Right cardiac atrium (tissue), 5 donors: Measurements from ENCODE around the gene HOXC11. TPM values are rescaled to one million over a fixed set of nuclear protein-coding genes. Genes with fewer than 3 reads are reported as not detected.

ENCODE experiments used
- ATAC-seq, 2 donors: fragments of 200-7000 bp; cut with Tn5 transposase; one replicate each; pipeline versions ENCODE4 v1.8.0 to v1.9.1; 2020; ENCODE audit warnings: moderate library complexity in 2 of 2, mild to moderate bottlenecking in 1 of 2
- DNase-seq, 3 donors: peaks; one replicate each; pipeline ENCODE4 v3.0.0-alpha.2; 2020
- H3K27ac ChIP-seq: one replicate; pipeline ENCODE4 v1.5.1; 2013; ENCODE audit warnings: mild to moderate bottlenecking, low read length, control low read depth, moderate library complexity
- H3K27me3 ChIP-seq: one replicate; pipeline ENCODE4 v1.6.1; 2013; ENCODE audit not compliant: control insufficient read depth, insufficient read depth
- H3K4me1 ChIP-seq: one replicate; pipeline ENCODE4 v1.6.1; 2013; ENCODE audit warnings: low read length; ENCODE audit not compliant: control insufficient read depth, insufficient read depth
- H3K4me3 ChIP-seq: one replicate; pipeline ENCODE4 v1.5.1; 2013; ENCODE audit warnings: low read length, control low read depth
- H3K9me3 ChIP-seq: one replicate; pipeline ENCODE4 v1.6.1; 2013; ENCODE audit warnings: low read length; ENCODE audit not compliant: control insufficient read depth
- WGBS: extraction: QIAGEN DNeasy Blood & Tissue Kit; methylation state at CpG from one replicate; pipeline ENCODE4 v1.1.7; 2013; 5-methylcytosine and 5-hydroxymethylcytosine counted together
- intact Hi-C, 4 donors: fragments of 100-400 bp; cut with DNase I; formaldehyde crosslinking; loops; one replicate each; pipeline versions ENCODE4 v1.11.0 to v1.14.0; 2022 to 2023
- polyA plus RNA-seq: library from polyadenylated mRNA; stranded (reverse); fragments of 200-250 nt; gene quantifications from one replicate; pipeline ENCODE4 v1.2.3, GENCODE V29; 2013
- total RNA-seq, 4 donors: library from RNA; stranded (reverse); fragmentation: NEBNext Ultra II Directional; extraction: Animal tissue kit (Norgen Biotek cat#: 25700); gene quantifications; one replicate each; pipeline ENCODE4 v1.2.1, GENCODE V29; 2021
- donor health status: healthy with polysubstance abuse.
- donor health status: DM: no; HTN: yes; CAD: no.
- donor health status: DM: no; HTN: no; CAD: no.
- donor health status: DM: no; HTN: yes; CAD: no; lungs with severe emphysema.
- donor health status: DM: yes; HTN: yes; CAD: no.

The HOXC11 gene
- total and polyA plus RNA-seq, 5 donors, result not detected

DNA sequence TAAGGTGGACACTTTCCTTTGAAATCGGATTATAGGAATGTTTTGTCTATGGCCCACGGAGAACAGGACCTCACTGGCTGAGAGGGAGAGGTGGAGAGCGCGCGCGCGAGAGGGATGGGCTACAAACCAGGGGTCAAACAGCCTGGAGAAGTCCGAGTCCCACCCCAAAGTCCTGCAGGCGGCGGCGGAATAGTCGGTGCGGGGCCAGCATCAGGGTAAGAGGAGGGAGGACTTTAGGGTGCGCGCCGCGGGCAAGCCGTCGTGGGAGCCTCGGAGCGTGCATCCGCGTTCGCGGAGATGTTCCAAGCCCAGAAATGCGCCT is 32.6 kb downstream of the HOXC11 start:
- H3K4me3 ChIP-seq, result no peak overlapping the region
- no peak overlapping the region for H3K27ac ChIP-seq
- no peak for ATAC-seq
- intact Hi-C loops, result loop anchor here in 1 of 4 donors (5.0 kb wide), 1 partner anchor 197 kb away; no protein-coding TSS in a partner anchor
- no peaks in the 10 kb centered on the region for H3K27me3 ChIP-seq
- H3K9me3 ChIP-seq, result no peaks in the 10 kb centered on the region
- WGBS, result 9% methylated on average over 26 of the region's 26 CpGs
- peaks cover 2% of the 10 kb centered on the region for H3K4me1 ChIP-seq
- DNase-seq, result no peak

GRCh38 chr12:54005853-54006558 is 33.1 kb downstream of the HOXC11 start:
- Histone ChIP-seq H3K4me1 (peaks cover 2% of the 10 kb centered on the region), H3K4me3 (peak overlapping the region; percentile 50), H3K9me3 (no peaks in the 10 kb centered on the region), H3K27me3 (no peaks in the 10 kb centered on the region), H3K27ac (no peak overlapping the region)
- ATAC-seq (peak; percentile 86 to 91), DNase-seq (peak; percentile 83 to 95 (median 94))
- intact Hi-C loops, result loop anchor here in 3 of 4 donors (2.0 to 5.0 kb wide), 2 partner anchors 195 to 196 kb away; no protein-coding TSS in a partner anchor
- WGBS, result 8% methylated on average over 39 of the region's 39 CpGs

- 28% methylated on average over 22 of the region's 22 CpGs for WGBS
- ATAC-seq (no peak), DNase-seq (no peak)
- Histone ChIP-seq H3K27me3 (no peaks in the 10 kb centered on the region), H3K4me3 (peak overlapping the region; percentile 50), H3K4me1 (peaks cover 2% of the 10 kb centered on the region), H3K27ac (no peak overlapping the region), H3K9me3 (no peaks in the 10 kb centered on the region)
- intact Hi-C loops, result loop anchor here in 3 of 4 donors (2.0 to 5.0 kb wide), 2 partner anchors 194 to 196 kb away; no protein-coding TSS in a partner anchor
Observed at GRCh38 chr12:54006559-54007220, 33.8 kb downstream of the HOXC11 start.

- intact Hi-C loops, result loop anchor here (2.0 to 5.0 kb wide), 2 partner anchors 193 to 195 kb away; no protein-coding TSS in a partner anchor
- peaks cover 2% of the 10 kb centered on the region for H3K4me1 ChIP-seq
- no peak for DNase-seq
- no peak overlapping the region for H3K4me3 ChIP-seq
- no peak overlapping the region for H3K27ac ChIP-seq
- ATAC-seq, result no peak
- 50% methylated on average over 2 of the region's 2 CpGs for WGBS
- no peaks in the 10 kb centered on the region for H3K9me3 ChIP-seq
- no peaks in the 10 kb centered on the region for H3K27me3 ChIP-seq
Observed at GRCh38 chr12:54007538-54008259, 34.8 kb downstream of the HOXC11 start.

DNA sequence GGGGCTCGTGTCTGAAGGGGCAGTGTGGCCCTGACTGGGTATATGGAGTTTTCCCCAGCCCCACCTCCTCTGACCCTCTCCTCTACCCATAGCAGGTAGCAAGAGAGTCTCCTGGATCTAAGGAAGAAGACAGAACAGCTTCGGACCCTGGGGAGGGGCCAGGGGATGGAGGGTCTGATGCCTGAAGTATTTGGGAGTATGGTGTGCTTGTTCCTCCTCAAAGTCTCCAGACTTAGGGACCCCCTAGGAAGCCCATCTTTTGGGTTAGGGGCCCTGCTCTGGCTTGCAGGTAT is 35.3 kb downstream of the HOXC11 start:
- intact Hi-C loops, result loop anchor here in 2 of 4 donors (2.0 to 5.0 kb wide), 2 partner anchors 193 to 194 kb away; no protein-coding TSS in a partner anchor
- DNase-seq, result no peak
- WGBS, result 18% methylated on average over 2 of the region's 2 CpGs

GRCh38 chr12:54009171-54010052 is 36.5 kb downstream of the HOXC11 start:
- no peaks in the 10 kb centered on the region for H3K9me3 ChIP-seq
- peaks cover 2% of the 10 kb centered on the region for H3K4me1 ChIP-seq
- 3% methylated on average over 51 of the region's 51 CpGs for WGBS
- no peaks in the 10 kb centered on the region for H3K27me3 ChIP-seq
- H3K4me3 ChIP-seq, result peak overlapping the region; percentile 36
- no peak overlapping the region for H3K27ac ChIP-seq
- ATAC-seq, result no peak
- DNase-seq, result peak in 1 of 3 donors; percentile 63
- intact Hi-C loops, result loop anchor here in 2 of 4 donors (2.0 to 10.0 kb wide), 3 partner anchors 191 to 355 kb away; partner anchors contain the start of gene GPR84 (in 1 of the 2)

More for the DNA sequence above, 35.3 kb downstream of the HOXC11 start:
- Histone ChIP-seq H3K4me3 (no peak overlapping the region), H3K9me3 (no peaks in the 10 kb centered on the region), H3K27ac (no peak overlapping the region), H3K27me3 (no peaks in the 10 kb centered on the region), H3K4me1 (peaks cover 2% of the 10 kb centered on the region)
- ATAC-seq, result no peak

DNA sequence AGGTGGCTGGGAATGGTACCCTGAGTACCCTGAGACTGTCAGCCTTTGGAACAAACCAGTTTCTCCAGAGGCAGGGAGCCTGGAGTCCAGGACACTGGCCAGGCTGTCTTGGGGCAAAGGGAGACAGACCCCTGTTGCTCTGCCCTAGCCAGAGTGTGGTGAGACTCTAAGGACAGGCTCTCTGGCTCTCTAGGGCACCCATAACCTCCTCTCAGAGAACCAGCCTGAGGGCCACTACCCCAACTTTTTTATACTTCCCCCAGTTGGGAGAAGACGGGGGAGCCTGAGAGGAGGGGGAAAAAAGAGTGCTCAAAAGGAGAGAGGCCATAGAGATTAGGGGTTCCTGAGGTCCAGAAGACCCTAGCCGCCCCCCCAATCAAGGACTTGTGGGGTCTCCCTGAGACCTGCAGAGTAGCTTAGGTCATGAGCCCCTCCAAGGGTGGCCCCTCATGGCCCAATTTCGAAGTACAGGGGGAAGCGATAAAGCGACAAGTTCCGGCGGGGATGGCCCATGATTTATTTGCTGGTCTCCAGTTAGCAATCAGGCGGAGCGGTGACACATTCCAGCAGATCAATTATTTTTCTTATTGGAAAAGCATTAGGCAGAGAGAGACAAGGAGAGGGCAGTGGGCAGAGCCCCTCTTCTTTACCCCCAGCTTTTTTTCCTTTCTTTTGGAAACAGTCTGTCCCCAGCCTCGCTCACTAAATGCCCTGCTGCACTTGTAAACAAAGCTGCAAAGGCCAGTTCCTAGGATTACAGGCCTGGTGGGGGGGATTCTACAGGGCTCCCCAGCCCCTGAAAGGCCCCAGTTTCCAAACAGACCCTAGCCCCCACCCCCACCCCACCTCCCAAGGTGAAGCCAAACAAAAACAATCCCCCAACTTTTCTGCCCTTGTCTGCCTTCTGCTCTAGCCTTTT is 37.4 kb downstream of the HOXC11 start:
- Histone ChIP-seq H3K9me3 (no peaks in the 10 kb centered on the region), H3K27me3 (no peaks in the 10 kb centered on the region), H3K4me1 (peaks cover 2% of the 10 kb centered on the region), H3K4me3 (no peak overlapping the region), H3K27ac (no peak overlapping the region)
- no peak for DNase-seq
- 17% methylated on average over 10 of the region's 10 CpGs for WGBS
- intact Hi-C loops, result loop anchor here in 1 of 4 donors (10.0 kb wide), 1 partner anchor 354 kb away; the partner anchor contains the start of gene GPR84
- no peak for ATAC-seq

GRCh38 chr12:54010972-54011664 is 38.2 kb downstream of the HOXC11 start:
- ATAC-seq (no peak), DNase-seq (no peak)
- Histone ChIP-seq H3K9me3 (no peaks in the 10 kb centered on the region), H3K27me3 (no peaks in the 10 kb centered on the region), H3K4me1 (peaks cover 2% of the 10 kb centered on the region), H3K27ac (no peak overlapping the region), H3K4me3 (no peak overlapping the region)
- intact Hi-C loops, result loop anchor here in 1 of 4 donors (10.0 kb wide), 1 partner anchor 354 kb away; the partner anchor contains the start of gene GPR84
- WGBS, result 7% methylated on average over 17 of the region's 17 CpGs
